Stromal cell of bone marrow (primary cell): ENCODE results near the gene SLA2.
"Not testable (repeated sequence)": the region's sequence is repeated elsewhere in the genome, so short reads cannot be mapped to it uniquely, and the experiment has no call there.

Experiments
- DNase-seq: peaks from one replicate; pipeline ENCODE4 v3.0.0-alpha.2; 2012; ENCODE audit warnings: low read depth

The SLA2 gene

DNA sequence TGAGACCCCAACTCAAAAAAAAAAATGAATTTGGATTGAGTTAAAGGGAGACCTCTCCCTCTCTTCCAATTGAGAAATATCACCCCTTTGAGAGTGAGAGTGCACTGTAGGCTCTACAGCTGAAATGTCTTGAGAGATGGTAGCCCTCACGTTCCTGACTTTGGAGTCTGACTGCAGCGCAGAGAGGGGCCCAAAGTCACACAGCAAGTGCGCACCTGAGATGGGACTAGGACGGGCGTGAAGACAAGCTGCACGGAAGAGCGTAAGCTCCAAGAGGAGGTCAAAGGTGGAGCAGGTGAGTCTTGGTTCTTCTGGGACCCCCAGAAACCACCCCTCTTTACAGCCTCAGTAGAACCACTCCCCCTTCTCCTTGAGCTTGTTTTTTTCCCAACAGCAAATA, 643 bp downstream of the SLA2 start:
- DNase-seq, result no peak

DNA sequence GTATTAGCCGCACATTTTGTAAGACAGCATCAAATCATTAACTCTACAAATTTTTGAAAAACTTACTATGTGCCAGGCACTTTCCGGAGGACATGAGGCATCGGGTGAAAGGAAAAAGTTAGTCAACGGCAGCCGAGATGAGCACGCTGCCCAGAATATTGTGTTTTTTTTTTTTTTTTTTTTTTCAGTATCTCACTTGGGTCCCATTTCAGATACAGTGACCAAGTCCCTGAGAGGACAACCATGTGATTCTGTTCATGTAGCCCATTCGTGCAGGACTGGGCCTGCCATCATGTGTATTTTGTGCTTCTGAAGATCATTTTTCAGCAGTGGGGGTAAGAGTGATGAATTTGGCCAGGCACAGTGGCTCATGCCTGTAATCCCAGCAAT, 1.3 kb downstream of the SLA2 start:
- no peak for DNase-seq

GRCh38 chr20:36644032-36644705, 1.8 kb downstream of the SLA2 start:
- no peak for DNase-seq

- DNase-seq, result no peak
Observed at GRCh38 chr20:36642136-36642535, 3.9 kb downstream of the SLA2 start.

DNA sequence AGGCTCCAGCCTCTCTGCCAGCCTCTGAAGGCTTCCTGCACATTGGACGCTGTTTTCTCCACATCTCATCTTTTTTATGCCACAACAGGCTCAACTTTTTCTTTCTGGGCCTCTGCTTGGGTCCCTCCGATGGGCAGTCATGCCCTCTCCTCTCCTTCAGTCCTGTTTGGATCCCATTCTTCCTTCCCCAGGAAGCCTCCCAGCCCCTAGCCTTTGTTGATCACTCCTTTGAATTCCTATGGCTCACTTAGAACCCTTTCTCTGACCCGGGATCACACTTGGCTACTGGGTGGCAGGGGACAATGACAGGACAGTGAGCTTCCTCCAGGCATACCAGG, 4.5 kb downstream of the SLA2 start:
- DNase-seq, result no peak

GRCh38 chr20:36638876-36639400, 7.1 kb downstream of the SLA2 start:
- not testable (repeated sequence) for DNase-seq

- no peak for DNase-seq
Observed at GRCh38 chr20:36634342-36634741, 11.7 kb downstream of the SLA2 start.

GRCh38 chr20:36633285-36633772, 12.7 kb downstream of the SLA2 start:
- no peak for DNase-seq

DNA sequence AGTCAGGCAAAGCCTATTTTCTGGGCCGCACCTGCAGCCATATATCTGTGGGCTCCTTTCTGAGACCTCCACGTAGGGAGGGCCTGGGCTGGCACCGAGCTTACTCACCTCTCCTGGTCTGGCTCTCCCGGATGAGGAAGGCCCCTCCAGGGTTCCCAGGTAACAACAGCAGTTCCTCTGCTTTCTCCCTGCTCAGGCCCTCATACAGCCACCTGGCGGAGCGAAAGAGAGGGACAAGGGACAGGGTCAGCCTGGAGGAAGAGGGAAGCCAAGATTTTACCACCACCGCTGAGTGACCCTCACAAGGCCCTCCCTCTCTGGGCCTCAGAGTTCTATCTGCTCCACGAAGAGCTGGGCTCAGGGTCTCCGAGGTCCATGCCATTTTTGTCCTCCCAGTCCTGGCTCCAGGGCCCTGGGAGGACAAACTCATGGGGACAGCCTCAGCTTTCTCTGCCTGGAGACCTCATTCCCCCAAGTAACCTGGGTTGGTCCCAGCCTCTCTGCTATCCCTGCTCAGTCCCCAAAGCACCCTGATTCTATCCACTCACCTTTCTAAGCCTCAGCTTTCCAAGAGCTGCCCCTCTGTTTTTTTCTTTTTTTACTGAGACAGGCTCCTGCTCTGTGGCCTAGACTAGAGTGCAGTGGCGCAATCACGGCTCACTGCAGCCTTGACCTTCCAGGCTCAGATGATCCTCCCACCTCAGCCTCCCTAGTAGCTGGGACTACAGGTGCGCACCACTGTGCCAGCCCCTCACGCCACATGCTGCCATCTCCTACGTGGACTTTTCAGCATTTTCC, 13.3 kb downstream of the SLA2 start:
- DNase-seq, result no peak

DNA sequence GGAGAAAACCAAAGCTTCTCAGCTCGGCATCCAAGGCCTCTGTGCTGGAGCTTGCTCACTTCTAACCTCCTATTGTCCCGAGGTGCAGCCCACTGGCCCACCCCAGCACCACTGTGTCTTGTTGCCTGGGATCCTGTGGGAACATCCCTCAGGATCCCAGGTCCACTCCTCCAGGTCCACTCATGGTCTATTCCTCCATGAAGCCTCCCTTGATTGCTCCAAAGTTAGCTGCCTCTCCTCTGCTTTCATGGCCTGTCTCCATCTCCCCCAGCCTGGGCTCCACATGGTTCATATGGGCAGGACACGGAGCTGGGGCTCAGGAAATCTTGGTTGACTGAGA, 13.9 kb downstream of the SLA2 start:
- no peak for DNase-seq

- no peak for DNase-seq
Observed at GRCh38 chr20:36631646-36632045, 14.3 kb downstream of the SLA2 start.

- no peak for DNase-seq
Observed at GRCh38 chr20:36629719-36630681, 16.0 kb downstream of the SLA2 start.

GRCh38 chr20:36628076-36628475, 17.9 kb downstream of the SLA2 start:
- no peak for DNase-seq

DNA sequence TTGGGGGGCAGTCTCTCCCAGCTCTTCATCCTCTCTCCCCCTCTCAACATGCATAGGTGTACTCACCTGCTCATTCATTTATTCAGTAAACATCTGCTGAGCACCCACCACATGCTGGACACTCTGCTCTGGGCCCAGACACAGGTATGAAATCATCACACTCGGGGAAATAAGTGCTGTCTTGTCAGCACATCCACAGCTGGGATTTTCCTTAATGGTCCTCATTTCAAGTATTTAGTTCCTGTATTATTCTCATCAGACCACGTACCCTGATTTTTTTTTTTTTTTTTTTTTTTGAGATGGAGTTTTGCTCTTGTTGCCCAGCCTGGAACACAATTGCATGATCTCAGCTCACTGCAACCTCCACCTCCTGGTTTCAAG, 21.1 kb downstream of the SLA2 start:
- no peak for DNase-seq

DNA sequence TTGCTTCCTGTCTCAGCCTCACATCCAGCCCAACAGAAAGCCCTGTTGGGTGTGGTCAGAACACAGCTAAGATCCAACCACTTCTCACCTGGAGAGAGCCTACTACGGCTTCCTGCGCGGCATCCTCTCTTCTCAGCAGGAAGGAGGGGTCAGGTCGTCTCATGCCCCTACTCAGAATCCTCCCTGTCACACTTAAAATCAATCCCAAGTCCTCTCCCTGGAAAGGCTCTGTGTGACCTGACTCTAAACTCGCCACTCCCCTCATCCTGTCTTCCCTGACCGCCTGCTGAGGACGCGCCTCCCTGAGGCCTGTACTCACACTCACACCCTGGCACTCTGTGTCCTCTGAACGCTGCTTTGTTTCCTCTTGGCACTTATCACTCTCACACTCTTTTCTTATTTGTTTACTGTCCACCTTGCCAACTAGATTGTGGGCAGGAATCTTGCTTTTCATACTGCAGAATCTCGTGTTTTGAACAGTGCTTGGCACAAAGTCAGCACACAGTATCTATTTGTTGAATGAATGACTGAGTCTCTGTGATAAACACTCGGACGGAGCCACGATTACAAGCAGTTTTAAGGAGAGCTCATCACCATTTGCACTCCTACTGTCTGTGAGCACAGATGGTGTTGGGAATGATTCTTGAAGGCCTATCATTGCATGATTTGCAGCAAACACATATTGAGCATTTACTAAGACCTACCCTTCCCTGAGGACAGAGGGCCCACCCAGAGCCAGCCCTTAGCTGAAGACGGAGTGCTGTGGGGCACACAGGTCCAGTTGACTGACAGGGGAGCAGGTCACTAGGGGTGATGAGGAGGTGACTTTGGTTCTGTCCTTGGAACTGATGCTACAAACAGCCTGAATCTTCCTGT, 21.7 kb downstream of the SLA2 start:
- DNase-seq, result no peak

DNA sequence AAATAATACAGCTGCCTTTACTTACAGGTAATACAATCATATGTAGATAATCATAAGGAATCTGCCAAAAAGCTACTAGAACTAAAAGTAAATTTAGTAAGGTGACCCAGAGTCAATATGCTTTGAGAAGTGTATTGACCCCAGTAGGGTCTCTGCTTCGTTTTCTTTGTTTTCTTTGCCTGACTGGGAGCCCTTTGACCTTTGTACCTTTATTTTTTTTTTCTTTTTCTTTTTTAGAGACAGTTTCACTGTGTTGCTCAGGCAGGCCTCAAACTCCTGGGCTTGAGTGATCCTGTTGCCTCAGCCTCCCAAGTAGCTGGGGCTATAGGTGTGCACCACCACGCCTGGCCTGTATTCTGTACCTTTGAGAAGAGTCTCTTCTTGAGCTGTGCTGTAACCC, 22.6 kb downstream of the SLA2 start:
- no peak for DNase-seq

- no peak for DNase-seq
Observed at GRCh38 chr20:36620917-36621316, 25.1 kb downstream of the SLA2 start.

- DNase-seq, result no peak
Observed at GRCh38 chr20:36614781-36615557, 31.0 kb downstream of the SLA2 start.

DNA sequence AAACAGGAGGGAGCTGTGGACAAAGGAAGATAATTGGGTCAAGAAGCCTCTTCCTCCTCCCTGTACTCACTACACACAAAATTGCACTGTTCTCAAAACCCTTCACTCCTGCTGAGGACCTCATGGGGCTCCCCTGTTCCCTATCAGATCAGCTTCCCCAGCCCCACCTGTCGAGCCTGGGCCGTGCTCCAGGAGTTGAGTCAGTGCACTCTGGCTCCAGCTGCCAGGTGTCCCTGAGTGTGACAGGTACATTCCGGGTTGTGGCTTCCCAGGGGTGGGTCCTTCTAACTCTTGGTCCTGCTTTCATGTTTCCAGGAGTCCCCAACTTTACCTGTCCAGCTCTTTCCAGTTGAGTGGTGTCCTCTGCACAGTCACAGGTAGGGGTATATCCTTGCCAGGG, 32.0 kb downstream of the SLA2 start:
- DNase-seq, result no peak

DNA sequence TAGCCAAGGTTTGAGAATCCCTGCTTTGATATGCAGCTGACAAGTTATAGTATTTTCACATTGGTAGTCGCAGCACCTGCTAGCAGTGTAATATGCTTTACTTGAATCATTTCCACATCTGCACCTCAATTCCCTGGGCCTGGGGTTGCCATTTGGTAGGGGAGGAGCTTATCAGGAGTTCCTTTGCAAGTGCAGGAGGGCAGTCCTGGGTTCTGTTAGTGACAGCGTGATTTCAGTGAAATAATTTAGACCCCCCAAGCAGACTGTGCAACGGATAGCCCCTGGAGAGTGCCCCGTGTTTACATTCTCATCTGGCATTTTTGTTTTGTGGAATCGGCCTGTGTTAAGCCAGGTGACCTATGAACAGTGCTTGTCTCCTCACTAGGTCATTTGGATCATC, 34.4 kb downstream of the SLA2 start:
- no peak for DNase-seq

DNA sequence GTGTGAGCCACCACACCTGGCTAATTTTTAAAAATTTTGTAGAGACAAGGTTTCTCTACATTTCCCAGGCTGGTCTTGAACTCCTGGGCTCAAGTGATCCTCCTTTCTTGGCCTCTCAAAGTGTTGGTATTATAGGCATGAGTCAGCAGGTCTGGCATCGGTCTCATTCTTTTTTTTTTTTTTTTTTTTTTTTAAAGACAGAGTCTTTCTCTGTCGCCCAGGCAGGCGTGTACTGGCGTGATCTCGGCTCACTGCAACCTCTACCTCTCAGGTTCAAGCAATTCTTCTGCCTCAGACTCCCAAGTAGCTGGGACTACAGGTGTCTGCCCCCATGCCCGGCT, 37.6 kb downstream of the SLA2 start:
- not testable (repeated sequence) for DNase-seq
